ENCODE measurements around the gene HIVEP3. TPM values are rescaled to one million over a fixed set of nuclear protein-coding genes. Genes with fewer than 3 reads are reported as not detected.
A peak's percentile ranks its signal among the peaks of the same experiment; 100 is the strongest.

HIVEP3 gene
- total RNA-seq, 2 experiments from 2014 or later = 13.2 to 13.4 TPM

GRCh38 chr1:41515778-41516167, 402.9 kb downstream of the HIVEP3 start:
- CTCF ChIA-PET = interaction anchor here (0.5 to 2.0 kb wide), 11 partner anchors 8 to 642 kb away, joined by 3 to 7 read pairs (median 5); no protein-coding TSS in a partner anchor
- Mint-ChIP-seq H3K27me3 (ENCODE audit: low read depth) (no peaks in the 10 kb centered on the region), H3K9me3 (no peaks in the 10 kb centered on the region), H3K27ac (no peak overlapping the region), H3K36me3 (ENCODE audit: low read depth) (peaks cover 37% of the 10 kb centered on the region), H3K4me3 (no peak overlapping the region), H3K4me1 (ENCODE audit: low read depth) (peaks cover 9% of the 10 kb centered on the region)
- intact Hi-C loops (cut with micrococcal nuclease) = loop anchor here (2.0 to 10.0 kb wide), 4 partner anchors 62 to 657 kb away; no protein-coding TSS in a partner anchor
- no peak for DNase-seq

- H3K4me1 Mint-ChIP-seq (ENCODE audit: low read depth) = peaks cover 9% of the 10 kb centered on the region
- no peak for DNase-seq
- H3K27ac Mint-ChIP-seq = no peak overlapping the region
- intact Hi-C loops (cut with micrococcal nuclease) = loop anchor here (5.0 to 10.0 kb wide), 2 partner anchors 62 to 350 kb away; no protein-coding TSS in a partner anchor
- no peaks in the 10 kb centered on the region for H3K9me3 Mint-ChIP-seq
- CTCF ChIA-PET = interaction anchor here (0.5 to 2.0 kb wide), 9 partner anchors 8 to 643 kb away, joined by 3 to 7 read pairs (median 4); no protein-coding TSS in a partner anchor
- peaks cover 34% of the 10 kb centered on the region for H3K36me3 Mint-ChIP-seq (ENCODE audit: low read depth)
- H3K27me3 Mint-ChIP-seq (ENCODE audit: low read depth) = no peaks in the 10 kb centered on the region
- H3K4me3 Mint-ChIP-seq = no peak overlapping the region
These were observed 403.5 kb downstream of the HIVEP3 start for GRCh38 chr1:41515131-41515678.

GRCh38 chr1:41514381-41514780, 404.3 kb downstream of the HIVEP3 start:
- Mint-ChIP-seq H3K9me3 (no peaks in the 10 kb centered on the region), H3K27me3 (ENCODE audit: low read depth) (no peaks in the 10 kb centered on the region), H3K4me1 (ENCODE audit: low read depth) (peaks cover 9% of the 10 kb centered on the region), H3K36me3 (ENCODE audit: low read depth) (peaks cover 31% of the 10 kb centered on the region), H3K4me3 (no peak overlapping the region), H3K27ac (no peak overlapping the region)
- intact Hi-C loops (cut with micrococcal nuclease) = loop anchor here (10.0 kb wide), 1 partner anchor 350 kb away; no protein-coding TSS in a partner anchor
- no peak for DNase-seq
- CTCF ChIA-PET = interaction anchor here (0.8 to 2.0 kb wide), 4 partner anchors 12 to 643 kb away, joined by 3 to 6 read pairs (median 4); no protein-coding TSS in a partner anchor

GRCh38 chr1:41513383-41513735, 405.4 kb downstream of the HIVEP3 start:
- DNase-seq = peak; percentile 32
- Mint-ChIP-seq H3K9me3 (no peaks in the 10 kb centered on the region), H3K4me3 (no peak overlapping the region), H3K27me3 (ENCODE audit: low read depth) (no peaks in the 10 kb centered on the region), H3K27ac (no peak overlapping the region), H3K36me3 (ENCODE audit: low read depth) (peaks cover 28% of the 10 kb centered on the region), H3K4me1 (ENCODE audit: low read depth) (peaks cover 9% of the 10 kb centered on the region)
- CTCF ChIA-PET = interaction anchor here (0.6 to 1.5 kb wide), 2 partner anchors 12 to 23 kb away, joined by 4 to 6 read pairs; no protein-coding TSS in a partner anchor
- intact Hi-C loops (cut with micrococcal nuclease) = loop anchor here (10.0 kb wide), 1 partner anchor 351 kb away; no protein-coding TSS in a partner anchor

- no peak overlapping the region for H3K27ac Mint-ChIP-seq
- H3K4me3 Mint-ChIP-seq = no peak overlapping the region
- DNase-seq = no peak
- CTCF ChIA-PET = interaction anchor here (0.6 to 1.5 kb wide), 2 partner anchors 11 to 23 kb away, joined by 4 to 6 read pairs; no protein-coding TSS in a partner anchor
- H3K36me3 Mint-ChIP-seq (ENCODE audit: low read depth) = peaks cover 28% of the 10 kb centered on the region
- intact Hi-C loops (cut with micrococcal nuclease) = loop anchor here (10.0 kb wide), 1 partner anchor 352 kb away; no protein-coding TSS in a partner anchor
- no peaks in the 10 kb centered on the region for H3K27me3 Mint-ChIP-seq (ENCODE audit: low read depth)
- H3K4me1 Mint-ChIP-seq (ENCODE audit: low read depth) = peaks cover 9% of the 10 kb centered on the region
- no peaks in the 10 kb centered on the region for H3K9me3 Mint-ChIP-seq
These were observed 405.9 kb downstream of the HIVEP3 start for GRCh38 chr1:41512701-41513382.

- intact Hi-C loops (cut with micrococcal nuclease) = loop anchor here (10.0 kb wide), 1 partner anchor 354 kb away; no protein-coding TSS in a partner anchor
These were observed 407.5 kb downstream of the HIVEP3 start for GRCh38 chr1:41511239-41511540.

GRCh38 chr1:41510531-41511238, 408.0 kb downstream of the HIVEP3 start:
- Mint-ChIP-seq H3K27me3 (ENCODE audit: low read depth) (no peaks in the 10 kb centered on the region), H3K36me3 (ENCODE audit: low read depth) (peaks cover 16% of the 10 kb centered on the region), H3K4me3 (no peak overlapping the region), H3K4me1 (ENCODE audit: low read depth) (no peaks in the 10 kb centered on the region), H3K27ac (no peak overlapping the region), H3K9me3 (no peaks in the 10 kb centered on the region)
- intact Hi-C loops (cut with micrococcal nuclease) = loop anchor here (10.0 kb wide), 1 partner anchor 354 kb away; no protein-coding TSS in a partner anchor
- DNase-seq = no peak
- CTCF ChIA-PET = no interaction called here

More at GRCh38 chr1:41511239-41511540, 407.5 kb downstream of the HIVEP3 start:
- CTCF ChIA-PET = no interaction called here
- H3K27ac Mint-ChIP-seq = no peak overlapping the region
- H3K36me3 Mint-ChIP-seq (ENCODE audit: low read depth) = peaks cover 17% of the 10 kb centered on the region
- no peaks in the 10 kb centered on the region for H3K9me3 Mint-ChIP-seq
- no peaks in the 10 kb centered on the region for H3K27me3 Mint-ChIP-seq (ENCODE audit: low read depth)
- no peak overlapping the region for H3K4me3 Mint-ChIP-seq
- no peak for DNase-seq
- peaks cover under 1% of the 10 kb centered on the region for H3K4me1 Mint-ChIP-seq (ENCODE audit: low read depth)

- Mint-ChIP-seq H3K36me3 (ENCODE audit: low read depth) (peaks cover 12% of the 10 kb centered on the region), H3K9me3 (no peaks in the 10 kb centered on the region), H3K27ac (peak overlapping the region; percentile 37), H3K4me3 (no peak overlapping the region), H3K4me1 (ENCODE audit: low read depth) (no peaks in the 10 kb centered on the region), H3K27me3 (ENCODE audit: low read depth) (no peaks in the 10 kb centered on the region)
- no peak for DNase-seq
- intact Hi-C loops (cut with micrococcal nuclease) = no loop called here
- CTCF ChIA-PET = interaction anchor here (1.0 to 1.4 kb wide), 2 partner anchors 17 to 18 kb away, joined by 3 to 4 read pairs; no protein-coding TSS in a partner anchor
These were observed 409.5 kb downstream of the HIVEP3 start for GRCh38 chr1:41509270-41509671.

- H3K4me3 Mint-ChIP-seq = no peak overlapping the region
- no peaks in the 10 kb centered on the region for H3K4me1 Mint-ChIP-seq (ENCODE audit: low read depth)
- H3K9me3 Mint-ChIP-seq = no peaks in the 10 kb centered on the region
- CTCF ChIA-PET = interaction anchor here (1.0 to 2.1 kb wide), 3 partner anchors 8 to 17 kb away, joined by 3 to 7 read pairs (median 4); no protein-coding TSS in a partner anchor
- DNase-seq = no peak
- H3K36me3 Mint-ChIP-seq (ENCODE audit: low read depth) = peaks cover 12% of the 10 kb centered on the region
- no peak overlapping the region for H3K27ac Mint-ChIP-seq
- intact Hi-C loops (cut with micrococcal nuclease) = no loop called here
- no peaks in the 10 kb centered on the region for H3K27me3 Mint-ChIP-seq (ENCODE audit: low read depth)
These were observed 410.4 kb downstream of the HIVEP3 start for GRCh38 chr1:41508290-41508689.

GRCh38 chr1:41507836-41508235, 410.9 kb downstream of the HIVEP3 start:
- H3K4me1 Mint-ChIP-seq (ENCODE audit: low read depth) = no peaks in the 10 kb centered on the region
- CTCF ChIA-PET = interaction anchor here (1.4 to 2.1 kb wide), 2 partner anchors 8 to 17 kb away, joined by 3 to 7 read pairs; no protein-coding TSS in a partner anchor
- H3K4me3 Mint-ChIP-seq = no peak overlapping the region
- no peak for DNase-seq
- peaks cover 10% of the 10 kb centered on the region for H3K36me3 Mint-ChIP-seq (ENCODE audit: low read depth)
- no peaks in the 10 kb centered on the region for H3K9me3 Mint-ChIP-seq
- no peaks in the 10 kb centered on the region for H3K27me3 Mint-ChIP-seq (ENCODE audit: low read depth)
- intact Hi-C loops (cut with micrococcal nuclease) = no loop called here
- H3K27ac Mint-ChIP-seq = no peak overlapping the region

- no peaks in the 10 kb centered on the region for H3K27me3 Mint-ChIP-seq (ENCODE audit: low read depth)
- H3K27ac Mint-ChIP-seq = no peak overlapping the region
- no peak for DNase-seq
- no peaks in the 10 kb centered on the region for H3K4me1 Mint-ChIP-seq (ENCODE audit: low read depth)
- no peaks in the 10 kb centered on the region for H3K9me3 Mint-ChIP-seq
- intact Hi-C loops (cut with micrococcal nuclease) = no loop called here
- H3K4me3 Mint-ChIP-seq = no peak overlapping the region
- CTCF ChIA-PET = interaction anchor here (2.1 kb wide), 1 partner anchor 9 kb away, joined by 7 read pairs; no protein-coding TSS in a partner anchor
- peaks cover 9% of the 10 kb centered on the region for H3K36me3 Mint-ChIP-seq (ENCODE audit: low read depth)
These were observed 411.5 kb downstream of the HIVEP3 start for GRCh38 chr1:41507110-41507720.

All from activated naive CD4-positive, alpha-beta T cell treated with anti-CD3 and anti-CD28 coated beads for 36 hours (primary cell).